OCI-M1 (cell line): ENCODE data around the gene MORC2.

Experiments used
- DNase-seq: peaks from one replicate; lab custom pipeline; 2025; lab: John Stamatoyannopoulos, UW

MORC2 gene

DNA sequence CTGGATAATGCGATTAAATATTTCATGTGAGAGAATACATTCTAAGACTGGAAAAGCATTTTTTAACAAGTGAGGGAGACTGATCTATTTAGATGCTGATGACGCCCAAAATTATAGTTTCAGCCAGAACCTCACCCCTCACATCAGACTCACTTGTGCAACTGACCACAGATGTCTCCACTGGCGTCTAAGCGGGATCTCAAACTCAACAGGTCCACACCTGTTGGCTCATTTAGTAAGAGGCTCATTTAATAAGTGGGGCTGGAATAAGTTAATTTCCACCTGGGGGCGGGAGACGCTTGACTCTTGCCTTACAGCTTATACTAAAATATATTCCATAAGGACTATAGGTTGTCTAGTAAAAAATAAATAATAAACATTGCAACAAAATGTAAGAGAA is 47.5 kb downstream of the MORC2 start:
- DNase-seq, result no peak

GRCh38 chr22:30920407-30920806 is 48.2 kb downstream of the MORC2 start:
- peak; percentile 80 for DNase-seq

DNA sequence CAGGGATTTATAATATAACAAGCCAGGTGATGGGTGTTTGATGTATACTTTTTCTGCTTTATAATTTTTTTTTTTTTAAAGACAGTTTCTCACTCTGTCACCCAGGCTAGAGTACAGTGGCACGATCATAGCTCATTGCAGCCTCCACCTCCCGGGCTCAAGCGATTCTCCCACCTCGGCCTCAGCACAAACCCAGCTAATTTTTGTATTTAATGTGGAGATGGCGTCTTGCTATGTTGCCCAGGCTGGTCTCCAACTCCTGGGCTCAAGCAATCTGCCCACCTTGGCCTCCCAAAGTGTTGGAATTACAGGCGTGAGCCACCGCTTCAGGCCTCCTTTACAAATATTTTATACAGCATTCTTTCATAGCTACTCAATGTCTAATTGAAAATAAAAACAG is 48.6 kb downstream of the MORC2 start:
- DNase-seq, result no peak

DNA sequence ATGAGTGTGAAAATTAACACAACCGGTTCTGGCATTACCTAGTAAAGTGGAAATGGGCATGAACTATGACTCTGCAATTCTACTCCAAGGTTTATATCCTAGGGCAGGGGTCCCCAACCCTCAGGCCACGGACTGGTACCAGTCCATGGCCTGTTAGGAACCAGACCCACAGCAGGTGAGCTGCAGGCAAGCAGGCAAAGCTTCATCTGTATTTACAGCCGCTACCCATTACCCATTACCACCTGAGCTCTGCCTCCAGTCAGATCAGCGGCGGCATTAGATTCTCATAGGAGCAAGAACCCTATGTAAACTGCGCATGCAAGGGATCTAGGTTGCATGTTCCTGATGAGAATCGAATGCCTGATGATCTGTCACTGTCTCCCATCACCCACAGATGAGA is 49.8 kb downstream of the MORC2 start:
- no peak for DNase-seq

DNA sequence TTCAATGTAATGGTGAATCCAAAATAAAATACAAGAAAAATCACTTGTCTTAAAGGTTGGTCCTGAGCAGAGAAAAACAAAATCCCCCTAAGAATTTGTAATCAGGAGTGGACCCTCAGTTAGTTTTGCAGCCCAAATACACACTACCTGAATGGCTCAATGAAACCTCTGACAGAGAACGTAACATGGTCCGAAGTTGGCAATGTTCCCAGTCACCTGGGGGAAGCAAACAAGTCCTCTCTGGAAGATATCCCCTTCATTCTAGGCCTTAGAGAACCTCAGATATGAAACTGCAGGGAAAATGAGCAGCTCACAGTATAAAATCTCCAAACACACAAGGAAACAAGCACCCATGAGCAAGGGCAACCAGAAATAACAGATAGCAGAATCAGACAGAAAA is 58.2 kb downstream of the MORC2 start:
- no peak for DNase-seq

DNA sequence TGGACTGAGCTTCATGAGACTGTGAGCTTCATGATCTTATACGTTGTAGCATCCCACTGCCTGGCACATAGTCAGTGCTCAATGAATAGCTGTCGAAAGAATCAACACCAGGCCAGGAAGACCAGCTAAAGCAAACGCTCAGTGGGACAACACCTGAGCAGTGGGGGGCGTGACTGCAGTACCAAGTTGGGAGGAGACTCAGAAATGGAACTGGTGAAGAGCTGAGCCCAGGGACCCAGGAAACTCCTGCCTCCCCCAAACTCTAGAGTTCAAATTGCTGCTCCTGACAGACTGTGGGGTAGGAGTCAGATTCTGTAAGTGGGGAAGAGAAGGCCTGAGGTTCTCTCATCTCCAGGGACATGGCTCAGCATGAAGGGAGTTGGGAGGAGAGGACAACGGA is 59.3 kb downstream of the MORC2 start:
- no peak for DNase-seq

GRCh38 chr22:30908051-30908461 is 60.5 kb downstream of the MORC2 start:
- no peak for DNase-seq

DNA sequence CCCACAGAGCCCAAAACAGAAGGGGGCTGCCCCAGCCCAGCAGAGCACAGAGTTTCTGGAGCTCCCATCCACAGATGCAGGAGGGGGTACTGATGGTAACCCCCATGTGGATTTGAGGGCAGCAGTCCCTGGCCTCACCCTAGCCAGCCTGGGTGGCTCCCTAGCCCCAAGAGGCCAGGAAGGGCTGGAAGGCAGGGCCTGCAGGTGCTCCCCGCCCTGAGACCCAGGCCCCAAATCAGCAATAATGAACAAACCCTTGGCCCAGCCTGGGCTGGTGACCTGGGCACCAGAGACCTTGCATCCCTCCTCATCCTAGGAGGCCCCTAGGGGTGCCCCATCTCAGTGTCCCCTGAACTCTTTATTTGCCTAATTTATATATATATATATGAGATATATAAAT is 61.6 kb downstream of the MORC2 start:
- DNase-seq, result no peak

GRCh38 chr22:30906411-30906810 is 62.2 kb downstream of the MORC2 start:
- no peak for DNase-seq

DNA sequence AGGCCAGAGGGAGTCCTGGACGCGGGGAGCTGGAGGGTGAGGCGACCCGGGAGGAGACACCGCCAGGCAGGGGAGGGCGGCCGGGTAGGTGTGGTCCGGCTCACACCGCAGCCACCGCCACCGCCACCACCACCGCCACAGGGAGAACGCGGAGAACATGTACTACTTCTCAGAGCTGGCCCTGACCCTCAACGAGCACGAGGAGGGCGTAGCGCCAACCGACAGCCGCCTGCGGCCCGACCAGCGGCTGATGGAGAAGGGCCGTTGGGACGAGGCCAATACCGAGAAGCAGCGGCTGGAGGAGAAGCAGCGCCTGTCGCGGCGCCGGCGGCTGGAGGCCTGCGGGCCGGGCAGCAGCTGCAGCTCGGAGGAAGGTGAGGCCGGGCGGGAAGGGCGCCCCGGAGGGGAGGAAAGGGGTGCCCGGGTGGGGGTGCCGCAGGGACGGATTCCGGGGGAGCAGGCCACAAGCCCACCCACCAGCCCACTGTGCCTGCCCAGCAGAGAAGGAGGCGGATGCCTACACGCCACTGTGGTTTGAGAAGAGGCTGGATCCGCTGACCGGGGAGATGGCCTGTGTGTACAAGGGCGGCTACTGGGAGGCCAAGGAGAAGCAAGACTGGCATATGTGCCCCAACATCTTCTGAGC is 62.8 kb downstream of the MORC2 start:
- no peak for DNase-seq

DNA sequence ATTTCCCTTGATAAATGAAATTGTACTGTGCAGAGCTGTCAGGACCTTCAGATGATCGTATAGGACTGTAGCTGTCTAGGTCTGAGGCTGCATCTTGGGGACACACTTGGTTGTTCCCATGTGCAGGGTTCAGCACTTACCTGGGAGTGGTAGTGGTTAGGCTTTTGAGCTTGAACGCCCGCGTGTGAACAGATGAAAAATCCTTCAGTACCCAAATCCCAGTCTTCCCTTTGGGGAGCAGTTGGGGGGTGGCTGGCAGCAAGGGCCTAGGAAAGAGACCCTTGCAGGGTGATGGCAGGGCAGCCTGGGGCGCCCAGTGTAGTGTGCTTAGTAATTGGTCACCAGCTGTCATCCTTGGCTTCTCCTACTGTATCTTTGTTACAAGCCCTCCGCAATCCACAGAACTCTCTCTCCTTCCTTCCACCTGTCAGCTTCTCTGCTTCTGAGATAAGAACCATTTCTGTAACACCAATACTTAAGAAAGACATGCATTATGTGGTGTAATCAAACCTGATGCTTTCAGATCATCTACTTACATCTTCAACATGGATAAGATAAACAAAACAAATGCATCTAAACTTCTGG is 64.6 kb downstream of the MORC2 start:
- no peak for DNase-seq

- no peak for DNase-seq
Measured at GRCh38 chr22:30902496-30903357, 65.8 kb downstream of the MORC2 start.

GRCh38 chr22:30894371-30894740 is 74.2 kb downstream of the MORC2 start:
- no peak for DNase-seq

DNA sequence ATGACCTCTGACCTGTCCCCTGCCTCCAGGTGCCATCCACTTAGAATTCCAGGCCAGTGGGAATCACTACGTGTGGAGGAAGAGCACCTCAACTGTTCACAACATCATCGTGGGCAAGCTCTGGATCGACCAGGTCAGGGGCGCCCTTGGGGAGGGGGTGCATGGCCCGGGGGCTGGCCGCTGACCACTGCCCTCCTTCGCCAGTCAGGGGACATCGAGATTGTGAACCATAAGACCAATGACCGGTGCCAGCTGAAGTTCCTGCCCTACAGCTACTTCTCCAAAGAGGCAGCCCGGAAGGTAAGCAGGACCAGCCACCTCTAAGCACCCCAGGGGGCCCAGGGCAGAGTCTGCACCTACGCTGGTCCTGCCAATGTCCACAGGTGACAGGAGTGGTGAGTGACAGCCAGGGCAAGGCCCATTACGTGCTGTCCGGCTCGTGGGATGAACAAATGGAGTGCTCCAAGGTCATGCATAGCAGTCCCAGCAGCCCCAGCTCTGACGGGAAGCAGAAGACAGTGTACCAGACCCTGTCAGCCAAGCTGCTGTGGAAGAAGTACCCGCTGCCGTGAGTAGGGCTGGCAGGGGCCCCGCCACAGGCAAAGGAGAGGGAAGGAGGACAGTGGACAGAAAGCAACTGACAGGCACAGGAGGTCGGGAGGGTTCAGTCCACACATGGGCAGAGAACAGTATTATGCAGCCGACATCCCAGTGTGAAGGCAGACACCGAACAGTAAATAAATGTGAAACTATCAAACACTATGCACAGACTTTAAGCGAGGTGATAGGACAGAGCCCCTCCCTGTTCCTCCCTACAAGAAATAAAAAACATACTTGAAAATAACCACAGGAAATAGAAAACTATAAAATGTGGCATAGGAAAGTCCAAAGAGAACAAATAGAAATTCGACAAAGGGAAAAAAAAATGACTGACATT is 74.9 kb downstream of the MORC2 start:
- no peak for DNase-seq

- no peak for DNase-seq
Measured at GRCh38 chr22:30892731-30893221, 75.8 kb downstream of the MORC2 start.

DNA sequence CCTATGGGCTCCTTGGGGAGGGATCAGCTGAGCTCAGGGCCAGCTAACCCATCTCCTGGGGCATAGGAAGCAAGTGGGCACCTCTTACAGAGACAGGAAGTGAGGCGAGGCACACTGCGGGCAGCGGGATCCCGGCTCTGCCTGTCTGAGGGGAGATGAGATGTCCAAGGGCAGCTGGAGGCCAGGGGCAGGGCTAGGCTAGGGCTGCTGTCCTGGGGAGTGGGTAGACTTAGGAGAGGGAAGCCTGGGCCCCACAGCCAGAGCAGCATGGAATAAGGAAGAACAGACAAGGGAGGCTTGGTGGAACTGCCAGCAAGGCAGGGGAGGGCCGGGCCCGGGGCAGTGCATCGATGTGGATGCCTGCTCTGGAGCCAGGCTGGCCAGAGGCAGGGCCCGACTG is 76.3 kb downstream of the MORC2 start:
- no peak for DNase-seq

DNA sequence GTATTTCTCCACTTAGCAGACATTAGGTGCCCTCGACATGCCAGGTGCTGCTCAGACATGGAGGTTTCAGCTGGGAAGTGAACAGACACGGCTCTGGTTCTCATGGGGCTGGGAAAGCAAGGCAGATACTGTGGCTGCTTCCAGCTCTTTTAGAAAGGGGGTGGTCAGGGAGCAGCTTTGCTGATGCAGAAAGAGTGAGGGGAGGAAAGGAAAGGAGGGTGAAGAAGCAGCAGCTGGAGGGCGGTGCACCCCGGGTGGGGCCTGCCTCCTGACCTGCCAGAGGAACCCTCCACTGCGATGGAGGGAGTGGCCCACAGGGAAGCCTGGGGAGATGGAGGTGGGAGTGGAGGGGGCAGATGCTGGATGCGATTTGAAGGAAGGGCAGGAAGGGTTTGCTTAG is 76.8 kb downstream of the MORC2 start:
- DNase-seq, result no peak

GRCh38 chr22:30891443-30891755 is 77.2 kb downstream of the MORC2 start:
- no peak for DNase-seq

- DNase-seq, result peak; percentile 14
Measured at GRCh38 chr22:30890686-30891442, 77.7 kb downstream of the MORC2 start.

DNA sequence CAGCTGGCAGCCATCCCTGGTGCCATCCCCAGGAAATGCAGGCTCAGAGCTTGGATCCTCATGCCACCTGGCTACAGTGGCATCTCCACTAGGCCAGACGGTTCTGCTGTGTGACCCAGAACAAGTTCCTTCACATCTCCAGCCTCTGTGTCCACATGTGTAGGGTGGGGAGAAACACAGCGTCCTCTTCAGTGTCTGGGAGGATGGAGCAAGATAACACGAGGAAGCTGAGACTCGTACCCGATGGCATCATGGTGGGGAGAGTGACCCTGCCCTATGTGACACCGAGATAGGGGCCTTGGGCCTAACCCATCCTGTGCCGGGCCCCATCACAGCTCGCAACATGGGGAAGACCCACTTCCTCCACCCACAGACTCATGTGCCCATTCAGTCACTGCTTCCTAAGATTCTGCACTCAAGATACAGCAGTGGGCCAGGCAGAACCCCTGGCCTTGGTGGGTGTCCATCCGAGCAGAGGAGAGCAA is 78.5 kb downstream of the MORC2 start:
- no peak for DNase-seq

DNA sequence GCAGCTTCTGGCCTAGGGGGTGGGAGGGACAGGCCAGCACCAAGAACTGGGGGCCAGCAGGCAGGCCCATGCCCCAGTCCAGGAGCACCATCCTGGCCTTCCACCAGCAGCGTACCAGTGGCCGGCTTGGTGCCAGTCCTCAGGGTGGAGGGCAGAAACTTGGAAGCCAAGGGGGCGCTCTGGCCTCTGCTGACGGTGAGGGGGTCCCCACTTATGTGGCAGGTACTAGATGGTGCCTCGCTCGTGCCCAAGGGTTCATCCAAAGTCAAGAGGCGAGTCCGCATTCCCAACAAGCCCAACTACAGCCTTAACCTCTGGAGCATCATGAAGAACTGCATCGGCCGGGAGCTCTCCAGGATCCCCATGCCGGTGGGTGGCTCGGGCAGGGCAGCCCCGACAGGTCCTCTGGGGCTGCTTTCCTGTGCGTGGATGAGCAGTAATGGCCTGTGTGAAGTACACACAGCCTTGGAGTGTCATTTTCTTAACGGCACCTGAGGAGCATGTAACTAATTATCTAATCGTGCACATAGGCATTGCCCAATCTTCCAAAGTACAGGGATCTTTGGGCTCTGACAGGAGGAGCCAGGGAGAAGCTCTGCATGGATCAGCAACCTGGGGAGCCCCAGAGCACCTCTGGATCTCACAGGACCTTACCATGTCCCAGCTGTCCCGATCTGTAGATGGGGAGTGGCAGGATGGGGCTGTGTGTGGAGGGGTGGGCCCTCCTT is 79.1 kb downstream of the MORC2 start:
- no peak for DNase-seq
